ENCODE results near the gene ELAVL1.

DNA sequence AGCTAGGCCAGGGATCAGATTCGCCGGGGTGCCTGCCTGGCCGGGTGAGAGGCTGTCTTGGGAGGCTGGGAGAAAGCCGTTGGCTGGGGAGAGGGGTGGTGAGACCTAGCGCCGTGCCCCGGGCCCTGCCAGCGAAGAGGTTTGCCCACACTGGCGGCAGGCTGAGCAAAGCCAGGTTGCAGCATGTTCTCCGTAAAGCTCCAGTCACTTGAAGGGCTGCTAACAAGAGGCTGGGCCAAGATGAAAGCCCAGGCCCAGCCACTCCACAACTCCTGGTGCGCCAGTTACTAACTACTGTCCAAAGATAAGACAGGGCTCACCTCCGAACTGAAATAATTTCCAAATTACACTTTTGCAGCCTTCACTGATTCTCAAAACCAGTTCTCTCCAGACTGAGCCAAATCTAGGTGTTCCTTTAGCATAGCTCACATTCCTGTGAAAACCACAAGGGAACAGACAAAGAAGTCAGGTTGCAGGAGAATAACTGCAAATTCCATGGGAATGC is 16.3 kb downstream of the ELAVL1 start:
- no peak for TF ChIP-seq POLR2A (IDR thresholded peaks at IDR 0.05)
- TF ChIP-seq, protein P1, sequence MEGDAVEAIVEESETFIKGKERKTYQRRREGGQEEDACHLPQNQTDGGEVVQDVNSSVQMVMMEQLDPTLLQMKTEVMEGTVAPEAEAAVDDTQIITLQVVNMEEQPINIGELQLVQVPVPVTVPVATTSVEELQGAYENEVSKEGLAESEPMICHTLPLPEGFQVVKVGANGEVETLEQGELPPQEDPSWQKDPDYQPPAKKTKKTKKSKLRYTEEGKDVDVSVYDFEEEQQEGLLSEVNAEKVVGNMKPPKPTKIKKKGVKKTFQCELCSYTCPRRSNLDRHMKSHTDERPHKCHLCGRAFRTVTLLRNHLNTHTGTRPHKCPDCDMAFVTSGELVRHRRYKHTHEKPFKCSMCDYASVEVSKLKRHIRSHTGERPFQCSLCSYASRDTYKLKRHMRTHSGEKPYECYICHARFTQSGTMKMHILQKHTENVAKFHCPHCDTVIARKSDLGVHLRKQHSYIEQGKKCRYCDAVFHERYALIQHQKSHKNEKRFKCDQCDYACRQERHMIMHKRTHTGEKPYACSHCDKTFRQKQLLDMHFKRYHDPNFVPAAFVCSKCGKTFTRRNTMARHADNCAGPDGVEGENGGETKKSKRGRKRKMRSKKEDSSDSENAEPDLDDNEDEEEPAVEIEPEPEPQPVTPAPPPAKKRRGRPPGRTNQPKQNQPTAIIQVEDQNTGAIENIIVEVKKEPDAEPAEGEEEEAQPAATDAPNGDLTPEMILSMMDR (IDR thresholded peaks at IDR 0.05), result no peak

All from adrenal gland (tissue), 5 donors.